HepG2 (cell line): Measurements from ENCODE around the gene ESYT1. TPM values are rescaled to one million over a fixed set of nuclear protein-coding genes. Genes with fewer than 3 reads are reported as not detected.
A peak's percentile ranks its signal among the peaks of the same experiment; 100 is the strongest.

Experiments used
- ARHGAP35 ChIP-seq: sonication (generic); formaldehyde crosslinking; IDR thresholded peaks from 2 replicates; pipeline ENCODE4 v1.9.0; 2022; ENCODE audit warnings: mild to moderate bottlenecking, inconsistent platforms, moderate library complexity, missing genetic modification reagents, borderline replicate concordance
- ELF3 ChIP-seq: IDR thresholded peaks from 2 replicates; pipeline ENCODE4 v1.6.1; 2016; ENCODE audit warnings: missing genetic modification reagents, missing compliant biosample characterization
- HINFP ChIP-seq: sonication (generic); formaldehyde crosslinking; IDR thresholded peaks from 2 replicates; pipeline ENCODE4 v1.4.0; 2020; ENCODE audit warnings: low read depth, mild to moderate bottlenecking, missing genetic modification reagents
- KMT2B ChIP-seq: IDR thresholded peaks from 2 replicates; pipeline ENCODE4 v1.6.1; 2016; ENCODE audit warnings: missing genetic modification reagents, missing compliant biosample characterization
- MAFG ChIP-seq: sonication (generic); formaldehyde crosslinking; IDR thresholded peaks from 2 replicates; pipeline ENCODE4 v1.5.1; 2020; ENCODE audit warnings: mild to moderate bottlenecking, missing genetic modification reagents
- MAX ChIP-seq: IDR thresholded peaks from 2 replicates; pipeline ENCODE4 v1.6.1; 2012; ENCODE audit warnings: inconsistent platforms
- NFIB ChIP-seq: sonication (generic); formaldehyde crosslinking; IDR thresholded peaks from 2 replicates; pipeline ENCODE4 v1.9.0; 2021; ENCODE audit warnings: missing genetic modification reagents, mild to moderate bottlenecking, borderline replicate concordance
- NFIC ChIP-seq: IDR thresholded peaks from 2 replicates; pipeline ENCODE4 v1.6.1; 2012; ENCODE audit warnings: mild to moderate bottlenecking, low read length, inconsistent platforms
- NR2F6 ChIP-seq, 2 experiments: IDR thresholded peaks; 2 replicates each; pipeline ENCODE4 v1.6.1; 2016; ENCODE audit warnings: antibody characterized with exemption in 1 of 2, mild to moderate bottlenecking in 1 of 2
- RXRB ChIP-seq: IDR thresholded peaks from 2 replicates; pipeline ENCODE4 v1.6.1; 2016; ENCODE audit warnings: borderline replicate concordance, missing genetic modification reagents, missing compliant biosample characterization
- SP140L ChIP-seq: sonication (generic); formaldehyde crosslinking; IDR thresholded peaks from 2 replicates; pipeline ENCODE4 v1.4.0; 2020; ENCODE audit warnings: missing genetic modification reagents, borderline replicate concordance
- SYNCRIP ChIP-seq: fragments of 200-400 bp; formaldehyde crosslinking; IDR thresholded peaks from 2 replicates; pipeline ENCODE4 v1.6.1; 2018; ENCODE audit warnings: mild to moderate bottlenecking, low read depth, low read length; ENCODE audit not compliant: insufficient read depth
- ZFP41 ChIP-seq: sonication (generic); formaldehyde crosslinking; IDR thresholded peaks from 2 replicates; pipeline ENCODE4 v1.4.0; 2020; ENCODE audit warnings: mild to moderate bottlenecking, missing genetic modification reagents, borderline replicate concordance
- ZNF510 ChIP-seq: sonication (generic); formaldehyde crosslinking; IDR thresholded peaks from 2 replicates; pipeline ENCODE4 v1.4.0; 2020; ENCODE audit warnings: low read depth, mild to moderate bottlenecking, missing genetic modification reagents
- ZNF563 ChIP-seq: sonication (generic); formaldehyde crosslinking; IDR thresholded peaks from 2 replicates; pipeline ENCODE4 v1.8.0; 2022; ENCODE audit warnings: mild to moderate bottlenecking, moderate library complexity, missing genetic modification reagents
- ZNF670 ChIP-seq: sonication (generic); formaldehyde crosslinking; IDR thresholded peaks from 2 replicates; pipeline ENCODE4 v1.8.0; 2022; ENCODE audit warnings: mild to moderate bottlenecking, missing genetic modification reagents, borderline replicate concordance
- ZNF746 ChIP-seq: sonication (generic); formaldehyde crosslinking; IDR thresholded peaks from 2 replicates; pipeline ENCODE4 v1.8.0; 2022; ENCODE audit warnings: mild to moderate bottlenecking, missing genetic modification reagents
- polyA plus RNA-seq, 8 experiments: library from polyadenylated mRNA; depleted of rRNA in 3 of 8; stranded (reverse) in 7 of 8; unstranded in 1 of 8; fragments of >200 nt; fragmentation: Illumina TruSeq in 4 of 8; extraction: Trizol in 4 of 8; gene quantifications; 2 replicates each; pipeline versions ENCODE4 v1.2.1 to v1.2.3, GENCODE V29; 2011 to 2016; ENCODE audit warnings: low read depth in 4 of 8, missing spikeins in 1 of 8, mixed read lengths in 1 of 8; ENCODE audit not compliant: insufficient read depth in 1 of 8
- total RNA-seq, 5 experiments: library from RNA; depleted of rRNA; stranded (reverse); fragments of >200 nt; fragmentation: Illumina TruSeq; extraction: Trizol; gene quantifications; 2 replicates each; pipeline ENCODE4 v1.2.3, GENCODE V29; 2016; ENCODE audit warnings: low read depth in 1 of 5
- TF ChIP-seq, protein P1 (sequence below): sonication (generic); formaldehyde crosslinking; conservative IDR thresholded peaks from 2 replicates; pipeline ENCODE4 v1.8.0; 2022; ENCODE audit warnings: mild to moderate bottlenecking, moderate library complexity, missing genetic modification reagents
- TF ChIP-seq, protein P2 (sequence below): IDR thresholded peaks from 2 replicates; pipeline ENCODE4 v1.4.0; 2020; ENCODE audit warnings: mild to moderate bottlenecking, missing genetic modification reagents

ESYT1 gene
- total and polyA plus RNA-seq, 2 of the 13 experiments (the other 11 are each of a cell fraction or from before 2014, with no cell fraction given): 66.9 to 71.0 TPM

- TF ChIP-seq ZNF510 (CRISPR knock-in tag) (peak; percentile 73; the same call in 1 of the 2 replicates), MAFG (CRISPR knock-in tag) (no peak), ELF3 (CRISPR knock-in tag) (peak; percentile 99), ZNF746 (CRISPR knock-in tag) (peak; percentile 98), KMT2B (CRISPR knock-in tag) (peak; percentile 84; the same call in 1 of the 2 replicates), NFIB (no peak), NR2F6 (IDR thresholded peaks at IDR 0.05) (peak; percentile 94), NR2F6 (CRISPR knock-in tag; IDR thresholded peaks at IDR 0.05) (peak; percentile 98), MAX (peak; percentile 95), SYNCRIP (no peak), ZNF563 (no peak; the same call in 1 of the 2 replicates), SP140L (CRISPR knock-in tag) (peak; percentile 25; the same call in 1 of the 2 replicates), ZNF670 (CRISPR knock-in tag) (peak; percentile 70; the same call in 1 of the 2 replicates), RXRB (peak; percentile 98), HINFP (CRISPR knock-in tag) (peak; percentile 93), NFIC (peak; percentile 91), ZFP41 (CRISPR knock-in tag) (no peak; the same call in 1 of the 2 replicates), ARHGAP35 (peak; percentile 85; the same call in 1 of the 2 replicates)
- TF ChIP-seq, protein P1, sequence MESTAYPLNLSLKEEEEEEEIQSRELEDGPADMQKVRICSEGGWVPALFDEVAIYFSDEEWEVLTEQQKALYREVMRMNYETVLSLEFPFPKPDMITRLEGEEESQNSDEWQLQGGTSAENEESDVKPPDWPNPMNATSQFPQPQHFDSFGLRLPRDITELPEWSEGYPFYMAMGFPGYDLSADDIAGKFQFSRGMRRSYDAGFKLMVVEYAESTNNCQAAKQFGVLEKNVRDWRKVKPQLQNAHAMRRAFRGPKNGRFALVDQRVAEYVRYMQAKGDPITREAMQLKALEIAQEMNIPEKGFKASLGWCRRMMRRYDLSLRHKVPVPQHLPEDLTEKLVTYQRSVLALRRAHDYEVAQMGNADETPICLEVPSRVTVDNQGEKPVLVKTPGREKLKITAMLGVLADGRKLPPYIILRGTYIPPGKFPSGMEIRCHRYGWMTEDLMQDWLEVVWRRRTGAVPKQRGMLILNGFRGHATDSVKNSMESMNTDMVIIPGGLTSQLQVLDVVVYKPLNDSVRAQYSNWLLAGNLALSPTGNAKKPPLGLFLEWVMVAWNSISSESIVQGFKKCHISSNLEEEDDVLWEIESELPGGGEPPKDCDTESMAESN (CRISPR knock-in tag): peak; percentile 94; the same call in 1 of the 2 replicates
- TF ChIP-seq, protein P2, sequence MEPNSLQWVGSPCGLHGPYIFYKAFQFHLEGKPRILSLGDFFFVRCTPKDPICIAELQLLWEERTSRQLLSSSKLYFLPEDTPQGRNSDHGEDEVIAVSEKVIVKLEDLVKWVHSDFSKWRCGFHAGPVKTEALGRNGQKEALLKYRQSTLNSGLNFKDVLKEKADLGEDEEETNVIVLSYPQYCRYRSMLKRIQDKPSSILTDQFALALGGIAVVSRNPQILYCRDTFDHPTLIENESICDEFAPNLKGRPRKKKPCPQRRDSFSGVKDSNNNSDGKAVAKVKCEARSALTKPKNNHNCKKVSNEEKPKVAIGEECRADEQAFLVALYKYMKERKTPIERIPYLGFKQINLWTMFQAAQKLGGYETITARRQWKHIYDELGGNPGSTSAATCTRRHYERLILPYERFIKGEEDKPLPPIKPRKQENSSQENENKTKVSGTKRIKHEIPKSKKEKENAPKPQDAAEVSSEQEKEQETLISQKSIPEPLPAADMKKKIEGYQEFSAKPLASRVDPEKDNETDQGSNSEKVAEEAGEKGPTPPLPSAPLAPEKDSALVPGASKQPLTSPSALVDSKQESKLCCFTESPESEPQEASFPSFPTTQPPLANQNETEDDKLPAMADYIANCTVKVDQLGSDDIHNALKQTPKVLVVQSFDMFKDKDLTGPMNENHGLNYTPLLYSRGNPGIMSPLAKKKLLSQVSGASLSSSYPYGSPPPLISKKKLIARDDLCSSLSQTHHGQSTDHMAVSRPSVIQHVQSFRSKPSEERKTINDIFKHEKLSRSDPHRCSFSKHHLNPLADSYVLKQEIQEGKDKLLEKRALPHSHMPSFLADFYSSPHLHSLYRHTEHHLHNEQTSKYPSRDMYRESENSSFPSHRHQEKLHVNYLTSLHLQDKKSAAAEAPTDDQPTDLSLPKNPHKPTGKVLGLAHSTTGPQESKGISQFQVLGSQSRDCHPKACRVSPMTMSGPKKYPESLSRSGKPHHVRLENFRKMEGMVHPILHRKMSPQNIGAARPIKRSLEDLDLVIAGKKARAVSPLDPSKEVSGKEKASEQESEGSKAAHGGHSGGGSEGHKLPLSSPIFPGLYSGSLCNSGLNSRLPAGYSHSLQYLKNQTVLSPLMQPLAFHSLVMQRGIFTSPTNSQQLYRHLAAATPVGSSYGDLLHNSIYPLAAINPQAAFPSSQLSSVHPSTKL: peak; percentile 96
These were observed 46.4 kb upstream of the ESYT1 start (continued) for GRCh38 chr12:56081393-56082347.
